GM21576 (cell line): Measurements from ENCODE around the gene MTCL1.

Experiments
- ATAC-seq: cut with Tn5 transposase; IDR thresholded peaks from one replicate; pipeline ENCODE4 v1.9.1; 2021; ENCODE audit warnings: mild to moderate bottlenecking, moderate library complexity; ENCODE audit not compliant: unreplicated experiment

MTCL1 gene

DNA sequence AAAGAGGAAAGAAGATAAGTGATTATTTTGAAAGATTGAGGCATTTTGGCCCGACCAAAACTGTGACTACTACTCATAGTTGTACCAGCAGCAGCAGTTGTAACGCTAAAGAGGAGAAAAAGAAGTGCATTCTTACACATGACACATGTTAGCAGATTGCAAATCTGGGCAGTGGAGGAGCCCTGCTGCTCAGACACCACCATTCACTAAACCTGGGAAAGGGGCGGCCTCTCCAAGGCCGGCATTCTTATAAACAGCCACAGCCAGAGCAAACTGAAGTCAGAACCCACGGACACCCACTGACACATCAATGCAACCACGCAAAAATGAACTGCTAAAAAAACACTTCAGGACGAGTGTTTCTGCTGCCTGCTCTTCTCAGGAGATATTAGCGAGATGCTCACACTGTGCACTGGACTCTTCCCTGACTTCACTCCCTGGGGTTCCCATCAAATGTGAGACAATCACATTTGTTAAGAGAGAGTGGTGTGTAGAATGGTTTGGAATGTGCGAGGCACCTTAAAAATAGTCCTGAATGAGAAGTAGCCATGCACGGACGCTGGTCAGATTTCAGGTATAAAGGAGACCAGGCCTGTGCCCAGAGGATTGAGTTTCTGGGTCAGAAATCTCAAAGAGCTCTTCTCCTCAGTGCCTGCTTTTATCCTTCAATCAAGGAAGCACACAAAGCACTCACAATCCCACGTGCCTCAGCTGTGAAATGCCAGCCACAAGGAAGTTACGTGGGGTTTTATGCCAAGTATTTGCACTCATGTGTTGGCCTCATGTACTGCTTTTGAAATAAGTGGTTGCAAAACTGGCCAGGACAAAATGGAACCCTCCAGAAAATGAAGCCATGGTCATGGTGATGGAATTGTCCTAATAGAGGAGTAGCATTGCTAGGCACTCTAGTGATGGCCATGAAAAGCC lies 83.4 kb downstream of the MTCL1 start:
- no peak for ATAC-seq

DNA sequence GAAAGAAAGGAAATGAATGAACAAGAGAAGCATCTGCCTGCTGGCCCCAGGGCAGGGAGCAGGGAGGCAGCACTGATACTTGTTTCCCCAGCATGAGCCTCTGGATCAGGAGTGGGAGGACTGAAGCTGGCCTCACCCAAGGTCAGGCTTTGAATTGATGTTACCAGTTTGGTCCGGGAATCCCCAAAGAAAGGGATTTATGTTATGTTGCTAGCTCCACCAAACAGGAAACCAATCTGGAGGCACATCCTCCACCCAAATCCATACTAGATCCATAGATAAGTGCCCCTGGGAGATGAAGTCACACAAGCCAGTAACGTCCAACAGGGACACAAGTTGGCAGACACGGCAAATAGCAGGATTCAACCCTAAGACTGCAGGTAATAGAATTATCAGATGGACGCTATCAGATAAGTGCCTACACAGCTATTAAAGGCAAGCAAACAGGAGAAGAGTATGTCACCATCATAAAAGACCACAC lies 85.9 kb downstream of the MTCL1 start:
- ATAC-seq: no peak

DNA sequence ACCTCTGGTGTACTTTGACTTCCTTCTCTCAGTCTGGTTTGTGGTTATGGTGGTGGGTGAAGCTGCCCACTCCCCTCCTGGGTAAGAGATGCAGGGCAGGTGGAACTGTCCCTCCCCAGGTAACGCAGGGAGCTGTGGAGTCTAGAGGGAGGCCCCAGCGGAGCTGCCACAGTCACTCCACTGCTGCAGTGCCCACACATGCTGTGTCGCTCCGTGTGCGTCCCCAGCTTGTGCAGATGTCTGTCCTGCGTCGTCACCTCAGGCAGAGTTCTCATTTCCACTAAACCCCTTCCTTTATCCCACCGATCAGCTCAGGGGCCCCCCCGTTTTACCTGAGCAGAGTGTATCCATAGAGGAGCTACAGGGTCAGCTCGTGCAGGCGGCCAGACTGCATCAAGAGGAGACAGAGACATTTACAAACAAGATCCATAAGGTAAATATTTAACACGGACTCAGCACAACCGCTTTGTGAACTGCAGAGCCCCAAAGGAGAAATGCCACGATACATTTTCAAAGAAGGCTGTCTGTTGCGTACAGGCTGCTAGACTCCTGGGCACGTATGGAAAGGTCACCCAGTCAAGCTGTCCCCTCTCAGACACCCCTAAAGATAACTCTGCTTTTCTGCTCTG lies 87.4 kb downstream of the MTCL1 start:
- ATAC-seq: no peak

DNA sequence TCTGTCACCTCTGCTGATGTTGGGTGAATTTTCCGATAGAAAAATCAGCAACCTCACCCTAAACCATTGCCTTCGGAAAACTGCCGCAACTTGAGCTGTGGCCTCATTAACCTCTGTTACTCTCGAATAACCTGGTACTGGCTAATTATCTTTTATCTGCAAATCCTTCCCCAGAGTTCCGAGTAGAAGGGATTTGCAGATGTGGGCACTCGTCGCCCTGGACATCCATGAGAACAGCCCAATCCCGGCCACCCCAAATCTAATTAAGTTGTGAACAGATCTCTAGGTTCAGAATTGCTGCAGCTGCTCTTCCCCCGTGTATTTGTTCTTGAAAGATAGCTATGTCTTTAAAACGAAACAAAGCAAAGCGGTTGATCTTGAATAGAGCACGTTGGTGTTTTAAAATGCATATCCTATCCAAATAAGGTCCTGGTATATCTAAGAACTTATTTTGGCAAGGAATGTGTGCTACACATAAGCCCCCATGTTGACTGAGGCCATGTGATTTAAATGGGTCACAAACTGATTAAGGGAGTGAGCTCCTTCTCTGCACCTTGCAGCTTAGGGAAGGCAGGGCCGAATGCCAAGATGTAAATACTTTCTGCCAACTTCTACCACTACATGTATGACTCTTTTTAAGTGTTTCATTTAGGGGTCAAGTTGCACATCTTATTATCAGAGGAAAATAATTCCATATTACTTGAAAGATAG lies 88.2 kb downstream of the MTCL1 start:
- ATAC-seq: no peak

DNA sequence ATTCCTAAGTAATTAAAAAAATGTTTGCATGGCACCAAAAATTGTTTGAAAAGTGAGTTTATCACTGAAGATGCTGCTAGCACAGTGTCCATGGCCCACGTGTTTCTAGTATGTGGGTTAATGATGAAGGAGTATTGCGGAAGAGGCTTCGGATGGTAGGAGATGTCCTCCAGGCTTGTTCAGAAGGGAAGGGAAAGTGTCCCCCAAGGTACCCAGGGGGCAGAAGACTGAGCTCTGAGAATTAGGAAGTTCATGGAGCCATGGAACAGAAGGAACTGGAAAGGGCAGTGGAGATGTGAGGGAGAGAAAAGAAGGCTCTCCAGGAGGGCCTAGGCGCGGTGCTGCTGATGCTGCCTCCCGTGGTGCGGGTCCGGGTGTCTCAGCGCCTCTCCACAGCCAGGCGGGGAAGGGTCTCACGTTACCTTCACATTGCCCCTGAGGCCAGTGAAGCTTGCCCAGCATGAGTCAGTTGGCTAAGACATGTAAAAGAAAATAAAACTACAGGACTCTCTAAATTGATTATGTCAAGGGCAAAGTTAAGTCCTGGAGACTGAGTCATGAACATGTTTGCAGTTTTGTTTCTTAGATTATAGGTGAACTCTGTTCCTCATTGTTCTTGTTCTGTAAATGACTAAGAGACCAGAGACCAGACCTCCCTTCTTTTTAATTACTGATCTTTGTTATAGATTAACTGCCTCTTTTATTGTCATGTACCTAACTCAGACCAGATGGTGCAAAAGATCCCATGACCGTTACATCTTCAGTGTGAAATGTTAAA lies 89.0 kb downstream of the MTCL1 start:
- no peak for ATAC-seq

DNA sequence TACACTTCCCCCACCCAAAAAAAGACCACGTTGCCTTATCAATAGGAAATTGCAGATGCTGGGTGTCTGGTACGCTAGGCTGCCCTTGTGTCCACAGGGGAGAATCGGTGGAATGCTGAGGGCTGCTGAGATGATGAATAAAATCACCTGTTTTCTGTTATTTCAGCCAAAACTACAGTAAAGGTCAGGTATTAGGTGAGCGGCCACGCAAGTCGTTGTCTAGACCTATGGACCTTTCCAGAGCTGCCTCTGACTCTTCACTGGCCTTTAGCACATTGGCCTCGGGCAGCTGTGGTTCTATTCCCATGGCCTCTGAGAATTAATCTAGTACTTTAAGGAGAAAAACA lies 89.6 kb downstream of the MTCL1 start:
- ATAC-seq: no peak

DNA sequence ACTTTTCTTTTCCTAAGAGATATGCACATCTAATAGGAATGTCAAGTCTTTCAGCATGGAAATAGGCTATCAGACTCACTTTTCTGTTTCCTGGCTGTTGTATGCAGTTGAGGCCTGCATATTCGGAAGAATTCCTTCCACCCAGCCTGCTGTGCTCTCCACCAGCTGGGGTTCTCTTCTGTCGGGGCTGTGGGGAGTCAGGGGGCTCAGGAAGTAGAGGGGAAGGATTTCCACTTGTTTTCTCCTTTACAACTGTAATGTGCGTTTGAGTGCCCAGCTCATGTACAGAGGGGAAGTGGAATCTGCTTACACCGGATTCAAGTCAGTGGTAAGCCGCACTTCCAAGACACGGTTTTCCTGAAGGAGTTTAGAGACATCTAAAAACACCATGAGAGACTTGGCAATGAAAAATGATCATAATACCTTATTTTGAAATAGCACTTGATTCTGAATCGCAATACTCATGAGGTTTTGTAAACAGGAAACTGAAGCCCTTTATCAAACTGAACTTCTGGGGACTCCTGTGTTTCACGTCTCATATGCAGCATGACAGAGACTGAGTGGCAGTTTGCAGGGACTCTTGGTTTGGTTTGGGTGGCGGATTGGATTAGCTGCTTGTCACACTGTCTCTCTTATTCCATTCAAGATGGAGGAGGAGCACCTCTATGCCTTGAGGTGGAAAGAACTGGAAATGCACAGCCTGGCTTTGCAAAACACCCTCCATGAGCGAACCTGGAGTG lies 90.4 kb downstream of the MTCL1 start:
- ATAC-seq: no peak

DNA sequence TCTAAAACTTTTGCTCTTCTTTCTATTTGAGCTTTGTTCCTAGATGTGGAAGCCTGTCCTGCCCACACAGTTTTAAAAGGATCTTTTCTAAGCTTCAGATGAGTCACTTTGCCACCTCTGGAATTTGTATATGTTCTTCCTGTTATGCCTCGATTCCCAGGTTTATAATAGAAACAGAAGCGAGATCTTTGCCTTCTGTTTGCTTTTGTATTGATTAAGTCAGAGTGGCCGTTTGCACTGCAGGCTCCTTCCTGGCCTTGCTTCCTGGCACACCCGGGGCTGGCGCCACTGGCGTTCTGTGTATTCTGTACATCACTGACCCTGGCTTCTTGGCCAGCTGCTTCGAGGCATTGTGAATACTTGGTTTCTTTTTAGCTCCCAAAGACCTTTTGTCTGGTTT lies 91.8 kb downstream of the MTCL1 start:
- no peak for ATAC-seq

DNA sequence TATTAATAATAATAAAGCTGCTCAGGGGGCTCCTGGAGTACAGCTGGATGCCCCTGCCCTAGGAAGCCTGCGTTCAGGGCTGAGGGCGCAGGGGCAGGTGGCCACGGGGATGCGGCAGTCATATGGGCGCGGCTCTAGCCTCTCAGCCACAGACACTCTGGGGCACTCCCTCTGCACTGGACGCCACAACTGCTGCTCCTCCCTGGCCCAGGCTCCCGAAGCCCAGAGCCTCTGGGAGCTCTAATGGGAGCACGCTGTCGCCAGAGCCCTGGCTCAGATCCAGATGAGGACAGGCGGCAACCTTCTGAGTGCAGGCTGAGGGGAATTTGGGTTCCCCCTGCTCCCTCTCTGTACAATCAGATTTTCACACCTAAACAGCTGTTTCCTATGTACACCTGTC lies 93.6 kb downstream of the MTCL1 start:
- no peak for ATAC-seq

DNA sequence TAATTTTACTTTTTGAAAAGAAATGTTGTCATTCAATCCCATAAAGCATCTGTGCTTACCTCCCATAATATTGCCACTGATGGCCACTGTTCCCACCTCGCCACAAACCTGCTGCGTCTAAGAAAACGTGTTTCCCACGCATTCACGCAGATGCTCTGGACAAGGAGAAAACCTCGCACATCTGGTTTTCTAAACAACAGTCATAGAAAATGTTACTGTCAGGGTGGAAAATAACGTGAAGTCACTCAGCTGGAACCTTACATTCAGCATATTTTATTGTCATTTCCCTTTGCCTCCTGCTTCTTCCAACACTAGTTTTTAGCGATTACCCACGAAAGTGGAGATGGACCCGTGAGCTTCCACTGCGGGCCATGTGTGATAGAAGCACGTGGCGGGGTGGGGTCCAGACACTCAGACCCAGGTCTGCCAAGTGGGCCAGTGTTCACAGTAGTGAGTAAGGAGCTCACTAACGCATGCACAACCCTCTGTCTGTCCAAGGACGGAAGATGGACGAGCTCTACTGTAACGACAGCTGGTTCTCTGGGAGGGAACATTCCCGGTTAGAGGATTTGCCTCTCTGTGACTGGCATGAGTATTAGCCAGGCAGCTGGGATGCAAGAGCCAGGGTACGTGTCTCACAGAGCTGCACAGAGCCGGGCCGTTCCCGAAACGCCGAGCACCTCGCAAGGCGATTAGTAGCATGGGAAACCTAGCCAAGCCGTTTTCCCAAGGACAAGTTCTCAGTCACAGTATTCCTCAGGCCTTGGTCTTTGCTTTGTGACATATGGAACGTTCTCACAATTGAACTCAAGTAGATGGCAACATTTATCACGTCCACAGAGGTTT lies 94.5 kb downstream of the MTCL1 start:
- no peak for ATAC-seq

DNA sequence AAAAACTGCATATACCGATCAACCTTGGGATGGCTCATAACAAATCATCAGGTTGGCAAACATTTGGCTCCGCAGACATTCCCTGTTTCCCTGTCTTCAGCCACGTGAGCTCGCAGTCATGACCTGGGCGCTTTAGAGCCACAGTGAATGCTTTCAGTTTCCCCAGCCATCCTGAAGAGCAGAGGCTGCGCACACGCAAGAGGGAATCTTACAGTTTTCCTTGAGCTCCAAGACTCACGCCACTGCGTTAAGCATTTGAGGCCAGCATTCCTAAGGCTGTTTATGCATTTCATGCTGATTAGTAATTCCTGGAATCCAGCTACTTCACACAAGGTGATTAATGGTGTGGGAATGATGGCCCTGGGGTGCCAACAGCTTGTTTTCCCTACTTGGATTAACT lies 95.1 kb downstream of the MTCL1 start:
- ATAC-seq: no peak

DNA sequence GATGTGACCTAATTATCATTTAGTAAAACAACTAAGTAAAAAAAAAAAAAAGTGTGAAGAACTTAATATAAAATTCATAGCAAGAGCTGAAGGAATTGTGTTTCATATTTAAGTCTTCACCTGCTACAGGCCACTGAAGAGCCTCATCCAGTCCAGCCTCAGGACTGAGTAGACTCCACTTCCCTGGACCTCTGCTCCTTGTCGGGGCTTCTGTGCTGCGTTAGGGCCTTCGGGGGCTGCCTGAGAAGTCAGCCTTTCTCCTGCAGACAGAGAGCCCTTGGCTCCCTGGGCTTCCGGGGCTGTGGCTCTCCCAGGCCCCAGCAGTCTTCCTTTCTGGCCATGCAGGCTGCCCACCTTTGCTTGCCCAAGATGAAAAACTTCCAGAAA lies 95.5 kb downstream of the MTCL1 start:
- ATAC-seq: no peak

DNA sequence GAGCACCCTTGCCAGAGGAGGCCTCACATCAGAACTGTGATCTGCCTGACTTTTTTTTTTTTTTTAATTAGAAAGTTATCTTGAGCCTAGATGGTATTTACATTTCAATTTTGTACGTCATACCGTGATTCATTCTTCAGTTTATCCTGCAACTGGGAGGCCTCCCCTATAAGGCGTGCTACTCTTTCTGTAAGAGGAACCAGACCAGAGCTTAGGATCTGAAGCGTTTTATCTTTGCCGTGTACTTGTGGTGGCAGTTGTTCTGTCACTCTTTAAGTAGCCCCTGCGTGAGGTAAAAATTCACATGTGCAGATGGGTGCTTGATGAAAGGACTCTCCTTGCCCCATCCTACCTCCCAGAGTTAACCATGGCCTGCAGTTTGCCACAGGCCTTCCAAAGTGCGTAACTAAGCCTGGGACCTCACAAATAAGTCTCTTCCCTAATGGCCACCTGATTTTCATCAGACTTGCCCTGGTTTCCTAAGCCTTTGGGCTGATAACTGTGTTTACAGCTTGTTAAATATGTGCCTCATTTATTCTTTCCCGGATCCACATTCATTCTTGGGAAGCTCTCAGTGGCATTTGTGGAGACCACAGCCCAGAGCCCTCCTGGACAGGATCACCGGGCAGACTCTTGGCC lies 96.0 kb downstream of the MTCL1 start:
- ATAC-seq: no peak

DNA sequence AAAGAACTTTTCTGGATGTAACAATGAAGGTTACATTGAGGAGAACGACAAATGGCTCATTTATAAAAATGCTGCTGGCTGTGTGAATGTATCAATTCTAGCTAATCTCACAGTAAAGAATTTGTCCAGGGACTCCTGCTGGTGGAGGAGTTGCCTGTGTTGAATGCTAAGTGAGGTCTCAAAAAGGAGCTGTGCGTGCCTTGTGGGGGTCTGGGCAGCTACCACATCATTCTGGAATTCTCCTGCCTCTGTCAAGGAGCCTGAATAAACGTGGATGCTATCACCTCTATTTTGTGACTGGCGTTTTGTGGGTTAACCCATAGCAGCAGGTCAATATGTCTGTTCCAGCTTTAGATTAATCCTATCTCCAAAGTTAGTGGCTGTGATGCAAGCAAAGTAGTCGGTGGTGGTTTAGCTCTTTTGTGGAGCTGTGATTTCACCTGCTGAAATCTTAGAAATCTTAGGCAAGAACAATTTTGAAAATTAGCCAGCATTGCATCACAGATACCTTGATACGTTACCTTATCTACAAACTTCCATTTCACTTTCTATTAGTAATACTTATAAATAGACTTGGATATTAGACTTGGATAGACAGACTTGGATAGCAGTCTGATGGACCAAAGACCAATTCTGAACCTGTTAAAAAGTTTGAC lies 96.8 kb downstream of the MTCL1 start:
- no peak for ATAC-seq

DNA sequence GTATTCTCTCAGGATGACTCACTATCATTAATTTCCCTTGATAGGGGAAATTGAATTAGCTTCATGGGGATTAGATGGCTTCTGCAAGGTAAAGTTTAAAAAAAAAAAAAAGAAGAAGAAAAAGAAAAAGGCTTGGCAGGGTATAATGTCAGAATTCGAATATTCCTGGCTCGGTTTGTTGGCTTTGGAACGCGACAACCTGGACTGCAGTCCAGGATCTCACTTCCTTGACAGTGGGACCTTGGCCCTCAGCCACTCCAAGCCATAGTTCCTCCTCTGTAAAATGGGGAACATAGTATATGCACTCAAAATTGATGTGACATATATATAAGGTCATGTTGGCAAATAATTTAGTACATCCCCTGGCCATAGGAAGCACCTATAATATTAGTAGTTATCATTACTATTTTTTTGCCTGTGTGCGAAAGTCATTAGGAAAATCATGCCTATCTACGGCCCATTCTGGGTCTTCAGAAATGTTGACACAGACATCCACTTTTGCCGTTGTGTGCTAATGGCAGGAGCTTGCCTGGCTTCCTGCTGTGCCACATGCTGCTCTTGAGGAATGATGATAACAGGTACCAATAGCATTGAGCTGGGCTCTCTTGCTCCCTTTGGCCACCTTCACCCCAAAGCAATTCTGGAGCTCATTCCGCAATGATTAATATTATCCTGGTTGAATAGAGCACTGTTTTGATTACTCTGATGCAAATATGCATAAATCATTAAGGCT lies 97.9 kb downstream of the MTCL1 start:
- no peak for ATAC-seq

DNA sequence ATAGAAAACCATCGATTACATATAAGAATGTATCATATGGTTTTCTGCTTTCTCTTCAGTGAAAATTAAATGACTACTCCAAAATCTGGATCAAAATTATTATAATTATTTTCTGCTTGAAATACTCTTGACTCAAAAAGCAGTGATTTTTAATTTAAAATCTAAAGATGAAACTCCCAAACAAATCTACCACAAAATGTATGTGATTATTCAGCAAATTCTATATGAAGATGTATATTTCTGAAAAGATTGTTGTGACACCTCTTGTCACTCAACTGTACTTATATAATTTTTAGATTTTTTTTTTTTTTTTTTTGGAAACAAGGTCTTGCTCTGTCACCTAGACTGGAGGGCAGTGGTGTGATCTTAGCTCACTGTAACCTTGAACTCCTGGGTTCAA lies 98.6 kb downstream of the MTCL1 start:
- ATAC-seq: no peak

DNA sequence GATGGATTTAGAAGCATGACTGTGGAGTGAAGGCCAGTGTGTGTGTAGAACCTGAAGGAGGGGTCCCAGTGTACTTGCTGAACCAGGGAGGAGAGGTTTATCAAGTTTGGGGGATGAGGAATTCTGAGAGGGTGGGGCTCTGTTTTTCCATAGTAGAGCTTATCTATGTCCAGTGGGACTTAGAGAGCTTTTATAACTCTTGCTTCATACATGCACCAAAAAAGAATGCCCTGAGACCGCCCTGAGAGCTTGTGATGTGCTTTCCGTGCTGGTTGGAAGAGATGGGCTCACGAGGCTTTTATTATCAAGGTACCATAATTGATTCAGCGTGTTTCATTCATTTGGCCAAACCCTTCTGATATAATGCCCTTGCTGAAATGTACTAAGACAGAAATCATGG lies 100.2 kb downstream of the MTCL1 start:
- ATAC-seq: no peak
